NCI-H2107 treated with DMSO at 0.1 percent for 48 hours (cell line): ENCODE data around the gene SCUBE3.

Experiments used
- DNase-seq: peaks from one replicate; lab custom pipeline; 2025; ENCODE audit not compliant: unreplicated experiment; lab: John Stamatoyannopoulos, UW

The SCUBE3 gene

GRCh38 chr6:35181308-35181932 is 32.3 kb upstream of the SCUBE3 start:
- no peak for DNase-seq

- DNase-seq = no peak
Measured at GRCh38 chr6:35181933-35182612, 31.7 kb upstream of the SCUBE3 start.

GRCh38 chr6:35183281-35183680 is 30.5 kb upstream of the SCUBE3 start:
- DNase-seq = no peak

- no peak for DNase-seq
Measured at GRCh38 chr6:35183935-35184334, 29.8 kb upstream of the SCUBE3 start.

GRCh38 chr6:35184580-35185301 is 29.0 kb upstream of the SCUBE3 start:
- no peak for DNase-seq

- no peak for DNase-seq
Measured at GRCh38 chr6:35185302-35185681, 28.5 kb upstream of the SCUBE3 start.

- DNase-seq = no peak
Measured at GRCh38 chr6:35185971-35186370, 27.8 kb upstream of the SCUBE3 start.

GRCh38 chr6:35186571-35186970 is 27.2 kb upstream of the SCUBE3 start:
- no peak for DNase-seq

- DNase-seq = no peak
Measured at GRCh38 chr6:35188886-35189285, 24.9 kb upstream of the SCUBE3 start.

- DNase-seq = no peak
Measured at GRCh38 chr6:35190306-35190705, 23.4 kb upstream of the SCUBE3 start.

GRCh38 chr6:35191889-35192288 is 21.9 kb upstream of the SCUBE3 start:
- DNase-seq = no peak

- DNase-seq = no peak
Measured at GRCh38 chr6:35192301-35192860, 21.4 kb upstream of the SCUBE3 start.

GRCh38 chr6:35194390-35194789 is 19.4 kb upstream of the SCUBE3 start:
- DNase-seq = no peak

- DNase-seq = no peak
Measured at GRCh38 chr6:35195120-35195780, 18.5 kb upstream of the SCUBE3 start.

GRCh38 chr6:35197196-35197595 is 16.6 kb upstream of the SCUBE3 start:
- no peak for DNase-seq

- DNase-seq = no peak
Measured at GRCh38 chr6:35199866-35200265, 13.9 kb upstream of the SCUBE3 start.

GRCh38 chr6:35202066-35202546 is 11.7 kb upstream of the SCUBE3 start:
- no peak for DNase-seq

GRCh38 chr6:35203152-35203670 is 10.5 kb upstream of the SCUBE3 start:
- no peak for DNase-seq

- DNase-seq = no peak
Measured at GRCh38 chr6:35203680-35204079, 10.1 kb upstream of the SCUBE3 start.

- DNase-seq = no peak
Measured at GRCh38 chr6:35206346-35206745, 7.4 kb upstream of the SCUBE3 start.

- no peak for DNase-seq
Measured at GRCh38 chr6:35208419-35208818, 5.3 kb upstream of the SCUBE3 start.
